Heart left ventricle (tissue), 16 donors: ENCODE measurements around the gene CALML6. TPM values are rescaled to one million over a fixed set of nuclear protein-coding genes. Genes with fewer than 3 reads are reported as not detected.

ENCODE experiments used
- ATAC-seq, 4 donors: fragments of 200-7000 bp; cut with Tn5 transposase; one replicate each; pipeline ENCODE4 v1.9.1; 2020 to 2022; ENCODE audit warnings: moderate library complexity in 4 of 4, mild to moderate bottlenecking in 3 of 4, moderate number of reproducible peaks in 1 of 4
- DNase-seq, 5 donors: peaks; one replicate each; pipeline ENCODE4 v3.0.0-alpha.2; 2020
- H3K27ac ChIP-seq, 12 donors: fragments of 200-600 bp; sonication (generic) in 4 of 12; one replicate each; pipeline versions ENCODE4 v1.5.0 to v1.8.0; 2016 to 2022; ENCODE audit warnings: mild to moderate bottlenecking in 2 of 12
- H3K27me3 ChIP-seq, 9 donors: fragments of 200-600 bp; sonication (generic) in 2 of 9; one replicate each; pipeline versions ENCODE4 v1.5.1 to v1.8.0; 2016 to 2022; ENCODE audit warnings: mild to moderate bottlenecking in 3 of 9
- H3K36me3 ChIP-seq, 9 donors: fragments of 200-600 bp; sonication (generic) in 2 of 9; one replicate each; pipeline versions ENCODE4 v1.5.0 to v1.8.0; 2018 to 2022; ENCODE audit warnings: mild to moderate bottlenecking in 2 of 9
- H3K4me1 ChIP-seq, 12 donors: fragments of 200-600 bp; sonication (generic) in 4 of 12; one replicate each; pipeline versions ENCODE4 v1.5.0 to v1.8.0; 2016 to 2022; ENCODE audit warnings: mild to moderate bottlenecking in 3 of 12
- H3K4me3 ChIP-seq, 12 donors: fragments of 200-600 bp; sonication (generic) in 4 of 12; one replicate each; pipeline versions ENCODE4 v1.5.0 to v1.8.0; 2017 to 2022; ENCODE audit warnings: mild to moderate bottlenecking in 9 of 12, moderate library complexity in 4 of 12
- H3K9me3 ChIP-seq, 12 donors: fragments of 200-600 bp; sonication (generic) in 4 of 12; one replicate each; pipeline versions ENCODE4 v1.5.0 to v1.8.0; 2016 to 2022; ENCODE audit warnings: mild to moderate bottlenecking in 1 of 12
- POLR2A ChIP-seq, 2 donors: fragments of 450-650 bp; IDR thresholded peaks; one replicate each; pipeline ENCODE4 v1.6.1; 2017; ENCODE audit warnings: antibody characterized with exemption in 2 of 2, mild to moderate bottlenecking in 2 of 2, moderate library complexity in 2 of 2
- WGBS, 4 donors: extraction: QIAGEN DNeasy Blood & Tissue Kit in 2 of 4; methylation state at CpG; one replicate each; pipeline versions ENCODE4 v1.1.5 to v1.1.7; 2013 to 2018; 5-methylcytosine and 5-hydroxymethylcytosine counted together
- intact Hi-C, 10 donors: fragments of 100-400 bp; cut with DNase I; formaldehyde crosslinking; loops; one replicate each; pipeline versions ENCODE4 v1.11.1 to v1.14.2; 2022
- polyA plus RNA-seq, 2 donors: library from polyadenylated mRNA; stranded (reverse); fragments of 200-250 nt; gene quantifications; one replicate each; pipeline ENCODE4 v1.2.3, GENCODE V29; 2013
- total RNA-seq, 9 donors: library from RNA; depleted of rRNA in 2 of 9; stranded (reverse); fragments of >200 nt in 2 of 9; fragmentation: NEBNext Ultra II Directional in 3 of 9; extraction: Animal tissue kit (Norgen Biotek cat#: 25700) in 3 of 9; gene quantifications; one replicate each; pipeline versions ENCODE4 v1.1.0 to v1.2.4, GENCODE V29; 2016 to 2023
- TF ChIP-seq, protein P1 (sequence below), 12 donors: fragments of 200-600 bp; sonication (generic) in 4 of 12; IDR thresholded peaks; one replicate each; pipeline versions ENCODE4 v1.5.0 to v1.8.0; 2018 to 2022; ENCODE audit warnings: antibody characterized with exemption in 12 of 12, mild to moderate bottlenecking in 5 of 12
- donor health status: ischemic (EF 13 %, LVEDD 7.1; RV severe dilation, severe dysfunction).
- donor health status: healthy with polysubstance abuse.
- donor health status: DM: no; HTN: yes; CAD: no.
- donor health status: DM: no; HTN: no; CAD: no.
- donor health status: ischemic (EF 25% LVEDD 6.9; RV normal size, moderate dysfunction).
- donor health status: ischemic (EF 25% LVEDD 5.7; RV mildly dilated, moderate dysfunction).
- donor health status: healthy.
- donor health status: DM: yes; HTN: yes; CAD: no.
- donor health status: ischemic (EF 35%, LVEDD 5.7; RV mildly dilated, moderate dysfunction).
- donor health status: nonischemic (EF 11% LVEDD 7.7; RV severe dilation, severe dysfunction).
- donor health status: DM: yes; HTN: yes; CAD: no.
- donor health status: PGD.
- donor health status: ischemic (EF 29% LVEDD 5.4; RV normal size, mild dysfunction).
- donor health status: nonischemic (EF 23%, LVEDD 6.1; RV moderate dilation, normal function).

The CALML6 gene
- total and polyA plus RNA-seq, 11 donors = 0.17 to 0.58 (median 0.29) TPM; not detected in 8

DNA sequence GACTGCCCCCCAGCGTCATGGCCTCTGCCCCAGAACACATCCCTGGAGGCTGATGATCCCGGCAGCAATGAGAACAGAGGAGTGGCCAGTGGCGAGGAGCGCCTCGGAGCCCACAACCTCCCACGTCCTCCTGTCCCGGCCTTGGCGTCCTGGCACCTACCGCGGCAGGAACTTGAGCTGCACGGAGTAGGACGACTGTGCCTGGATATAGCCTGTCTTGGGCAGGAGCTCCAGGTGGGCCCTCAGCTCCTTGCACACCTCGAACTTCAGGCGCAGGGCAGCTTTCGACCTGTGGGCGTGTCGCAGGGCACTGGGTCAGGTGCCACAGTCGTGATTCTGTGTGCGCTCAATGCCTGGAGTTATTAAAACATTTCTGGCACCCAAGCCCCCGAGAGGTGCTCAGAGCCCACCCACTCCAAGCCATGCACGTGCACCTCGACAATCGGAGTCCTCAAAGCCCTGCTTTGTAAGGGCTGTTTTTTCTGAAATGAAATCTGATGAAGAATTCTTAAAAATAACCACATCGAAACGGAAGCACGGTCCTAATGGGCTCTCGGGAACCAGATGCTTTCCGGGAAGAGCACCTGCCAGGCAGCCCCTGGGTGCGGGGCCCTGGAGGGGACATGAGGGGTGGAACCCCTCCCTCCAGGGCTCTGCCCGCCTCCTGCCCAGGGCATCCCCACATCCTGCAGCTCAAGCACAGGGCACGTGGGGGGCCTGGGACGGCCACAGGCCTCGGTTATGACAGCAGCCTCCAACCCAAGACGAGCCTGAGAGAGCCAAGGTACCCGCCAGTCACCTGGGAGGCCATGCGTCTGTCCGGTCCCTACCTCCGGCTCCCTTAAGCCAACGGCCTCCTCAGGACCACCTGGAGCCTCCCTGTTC is 27.1 kb downstream of the CALML6 start:
- no peaks in the 10 kb centered on the region for H3K9me3 ChIP-seq
- TF ChIP-seq, protein P1, sequence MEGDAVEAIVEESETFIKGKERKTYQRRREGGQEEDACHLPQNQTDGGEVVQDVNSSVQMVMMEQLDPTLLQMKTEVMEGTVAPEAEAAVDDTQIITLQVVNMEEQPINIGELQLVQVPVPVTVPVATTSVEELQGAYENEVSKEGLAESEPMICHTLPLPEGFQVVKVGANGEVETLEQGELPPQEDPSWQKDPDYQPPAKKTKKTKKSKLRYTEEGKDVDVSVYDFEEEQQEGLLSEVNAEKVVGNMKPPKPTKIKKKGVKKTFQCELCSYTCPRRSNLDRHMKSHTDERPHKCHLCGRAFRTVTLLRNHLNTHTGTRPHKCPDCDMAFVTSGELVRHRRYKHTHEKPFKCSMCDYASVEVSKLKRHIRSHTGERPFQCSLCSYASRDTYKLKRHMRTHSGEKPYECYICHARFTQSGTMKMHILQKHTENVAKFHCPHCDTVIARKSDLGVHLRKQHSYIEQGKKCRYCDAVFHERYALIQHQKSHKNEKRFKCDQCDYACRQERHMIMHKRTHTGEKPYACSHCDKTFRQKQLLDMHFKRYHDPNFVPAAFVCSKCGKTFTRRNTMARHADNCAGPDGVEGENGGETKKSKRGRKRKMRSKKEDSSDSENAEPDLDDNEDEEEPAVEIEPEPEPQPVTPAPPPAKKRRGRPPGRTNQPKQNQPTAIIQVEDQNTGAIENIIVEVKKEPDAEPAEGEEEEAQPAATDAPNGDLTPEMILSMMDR (IDR thresholded peaks at IDR 0.05) = no peak
- no peak for TF ChIP-seq POLR2A (IDR thresholded peaks at IDR 0.05)
- H3K4me3 ChIP-seq = no peak overlapping the region
- peak in 1 of 5 donors; percentile 46 for DNase-seq
- peaks cover 0 to 17% (median 0%) of the 10 kb centered on the region in 9 donors for H3K27me3 ChIP-seq
- H3K36me3 ChIP-seq = no peaks in the 10 kb centered on the region
- WGBS, 4 donors = 75 to 79% (median 77%) methylated on average over 35 to 39 of the region's 39 CpGs
- no peak for ATAC-seq
- intact Hi-C loops = loop anchor here in 9 of 10 donors (2.0 to 10.0 kb wide), 4 partner anchors 100 to 233 kb away; no protein-coding TSS in a partner anchor
- H3K27ac ChIP-seq = no peak overlapping the region
- H3K4me1 ChIP-seq = peaks cover 0 to 16% (median 5%) of the 10 kb centered on the region in 12 donors

DNA sequence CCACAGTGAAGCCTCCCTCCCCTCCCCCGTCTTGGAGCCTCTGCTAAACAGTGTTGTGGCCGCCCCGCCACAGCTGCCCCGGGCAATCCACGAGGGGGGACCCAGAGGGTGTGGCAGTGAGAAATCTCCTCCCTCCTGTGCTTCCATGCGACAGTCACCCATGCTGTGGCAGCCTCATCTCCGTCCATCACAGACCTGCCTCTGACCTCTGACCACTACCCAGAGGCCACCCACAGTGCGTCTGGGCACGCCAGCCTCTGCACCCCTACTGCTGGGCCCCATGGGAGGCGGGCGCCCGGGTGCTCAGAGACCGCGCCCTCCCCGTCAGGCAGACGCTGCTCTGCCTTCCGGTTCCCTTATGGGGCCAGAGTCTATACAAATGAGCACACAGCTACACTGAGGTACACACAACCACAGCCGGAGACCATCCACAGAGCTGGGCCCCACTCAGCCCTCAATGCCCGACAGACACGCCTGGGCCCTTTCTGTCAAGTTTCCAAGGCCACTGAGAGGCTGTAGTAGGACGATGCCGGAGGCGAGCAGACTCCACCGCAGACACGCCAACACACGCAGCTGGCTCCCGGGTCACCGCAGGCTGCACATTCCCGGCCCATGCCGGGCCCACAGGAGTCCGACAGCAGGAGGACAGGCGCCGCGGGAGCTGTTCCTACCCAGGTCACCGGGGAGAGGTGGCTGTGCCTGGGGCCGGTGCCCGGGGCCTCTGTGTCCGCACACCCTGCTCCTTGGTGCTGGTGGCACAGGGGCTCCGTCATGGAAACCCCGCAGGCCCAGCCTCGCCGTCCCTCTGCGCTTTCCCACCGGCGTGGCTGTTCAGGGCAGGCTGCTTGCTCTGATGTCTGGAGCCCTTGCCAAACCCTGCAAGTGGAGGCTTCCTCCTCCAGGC is 27.9 kb downstream of the CALML6 start:
- H3K4me3 ChIP-seq = no peak overlapping the region
- ATAC-seq = no peak
- WGBS, 4 donors = 85 to 88% (median 86%) methylated on average over 18 to 45 of the region's 45 CpGs
- DNase-seq = peak in 1 of 5 donors; percentile 57
- H3K9me3 ChIP-seq = no peaks in the 10 kb centered on the region
- H3K27ac ChIP-seq = no peak overlapping the region
- H3K4me1 ChIP-seq = peaks cover 0 to 17% (median 5%) of the 10 kb centered on the region in 12 donors
- peaks cover 0 to 17% (median 0%) of the 10 kb centered on the region in 9 donors for H3K27me3 ChIP-seq
- intact Hi-C loops = loop anchor here in 9 of 10 donors (5.0 to 10.0 kb wide), 3 partner anchors 99 to 232 kb away; no protein-coding TSS in a partner anchor
- TF ChIP-seq POLR2A (IDR thresholded peaks at IDR 0.05) = no peak
- TF ChIP-seq, protein P1 (IDR thresholded peaks at IDR 0.05) = no peak
- H3K36me3 ChIP-seq = no peaks in the 10 kb centered on the region

DNA sequence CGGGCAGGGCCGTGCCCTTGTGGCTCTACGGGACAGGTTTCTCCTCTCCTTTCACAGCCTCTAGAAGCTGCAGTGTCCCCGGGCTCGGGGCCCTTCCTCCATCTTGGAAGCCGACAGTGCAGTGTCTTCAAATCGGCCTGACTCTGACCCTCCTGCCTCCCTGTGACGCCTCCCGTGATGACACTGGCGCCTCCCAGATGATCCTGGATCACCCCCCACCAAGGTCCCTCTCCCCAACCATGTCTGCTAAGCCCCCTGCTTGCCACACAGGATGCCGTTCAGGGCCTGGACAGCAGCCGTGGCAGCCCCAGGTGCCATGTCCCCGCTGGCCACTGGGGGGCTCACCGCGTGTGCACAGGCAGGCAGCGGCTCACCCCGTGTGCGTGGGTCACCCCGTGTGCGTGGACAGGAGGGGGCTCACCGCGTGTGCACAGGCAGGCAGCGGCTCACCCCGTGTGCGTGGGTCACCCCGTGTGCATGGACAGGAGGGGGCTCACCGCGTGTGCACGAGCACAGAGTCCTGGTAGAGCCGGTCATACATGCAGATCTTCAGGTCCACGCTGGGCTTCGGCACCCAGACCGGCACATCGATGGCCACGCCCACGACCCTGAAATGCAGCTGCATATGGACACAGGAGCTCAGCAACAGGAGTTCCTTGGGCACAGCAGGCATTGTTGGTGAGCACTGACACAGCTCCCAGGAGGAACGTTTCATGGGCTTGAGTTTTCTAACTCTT is 28.9 kb downstream of the CALML6 start:
- TF ChIP-seq, protein P1 (IDR thresholded peaks at IDR 0.05) = peak; percentile 75 to 92 (median 84)
- TF ChIP-seq POLR2A (IDR thresholded peaks at IDR 0.05) = no peak
- Histone ChIP-seq H3K36me3 (no peaks in the 10 kb centered on the region), H3K4me3 (peak overlapping the region in 1 of 12 donors; percentile 29), H3K27ac (no peak overlapping the region), H3K27me3 (peaks cover 0 to 17% (median 0%) of the 10 kb centered on the region in 9 donors), H3K9me3 (no peaks in the 10 kb centered on the region), H3K4me1 (peaks cover 0 to 17% (median 5%) of the 10 kb centered on the region in 12 donors)
- 11 to 22% (median 18%) methylated on average over 15 to 37 of the region's 37 CpGs for WGBS, 4 donors
- intact Hi-C loops = loop anchor here (1.0 to 10.0 kb wide), 5 partner anchors 98 to 231 kb away; no protein-coding TSS in a partner anchor
- peak in 3 of 5 donors; percentile 45 to 78 (median 49) for DNase-seq
- ATAC-seq = peak; percentile 56 to 87 (median 79)
